MV-4-11 (cell line): ENCODE measurements around the gene MYOC.
"Not testable (repeated sequence)": the region's sequence is repeated elsewhere in the genome, so short reads cannot be mapped to it uniquely, and the experiment has no call there.

ENCODE experiments used
- DNase-seq: peaks from one replicate; lab custom pipeline; 2025; lab: John Stamatoyannopoulos, UW

MYOC gene

DNA sequence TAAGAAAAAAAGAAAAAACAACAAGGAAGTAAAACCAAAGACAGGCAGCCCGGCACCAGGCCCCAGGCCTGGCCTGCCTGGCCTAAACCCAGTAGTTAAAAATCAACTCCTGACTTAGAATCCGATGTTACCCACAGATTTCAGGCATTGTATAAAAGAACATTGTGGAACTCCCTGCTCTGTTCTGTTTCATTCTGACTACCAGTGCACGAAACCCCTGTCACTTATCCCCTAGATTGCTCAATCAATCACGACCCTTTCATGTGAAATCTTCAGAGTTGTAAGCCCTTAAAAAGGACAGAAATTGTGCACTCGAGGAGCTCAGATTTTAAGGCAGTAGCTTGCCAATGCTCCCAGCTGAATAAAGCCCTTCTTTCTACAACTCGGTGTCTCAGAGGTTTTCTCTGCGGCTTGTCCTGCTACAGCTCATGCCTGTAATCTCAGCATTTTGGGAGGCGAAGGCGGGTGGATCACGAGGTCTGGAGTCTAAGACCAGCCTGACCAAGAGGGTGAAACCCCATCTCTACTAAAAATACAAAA lies 46.0 kb downstream of the MYOC start:
- DNase-seq: peak; percentile 39

DNA sequence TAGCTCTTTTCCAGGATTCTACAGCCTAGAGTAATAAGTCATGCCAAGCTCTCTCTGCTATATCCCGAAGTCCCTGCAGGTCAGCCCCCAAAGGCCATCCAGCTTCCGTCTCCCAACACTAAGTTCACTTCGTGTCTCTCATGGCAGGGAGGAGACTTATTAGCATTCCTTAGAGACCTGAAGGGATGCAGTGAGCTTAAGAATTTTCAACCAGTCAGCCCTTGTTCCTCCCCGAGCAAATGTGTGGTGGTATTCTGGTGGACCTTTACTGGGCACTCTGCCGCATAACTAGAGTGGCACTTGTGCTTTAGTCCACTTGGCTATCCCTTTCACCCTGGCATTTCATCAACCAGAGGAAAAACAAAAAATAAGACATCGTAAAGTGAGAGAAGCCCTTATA lies 49.4 kb downstream of the MYOC start:
- DNase-seq: not testable (repeated sequence)

DNA sequence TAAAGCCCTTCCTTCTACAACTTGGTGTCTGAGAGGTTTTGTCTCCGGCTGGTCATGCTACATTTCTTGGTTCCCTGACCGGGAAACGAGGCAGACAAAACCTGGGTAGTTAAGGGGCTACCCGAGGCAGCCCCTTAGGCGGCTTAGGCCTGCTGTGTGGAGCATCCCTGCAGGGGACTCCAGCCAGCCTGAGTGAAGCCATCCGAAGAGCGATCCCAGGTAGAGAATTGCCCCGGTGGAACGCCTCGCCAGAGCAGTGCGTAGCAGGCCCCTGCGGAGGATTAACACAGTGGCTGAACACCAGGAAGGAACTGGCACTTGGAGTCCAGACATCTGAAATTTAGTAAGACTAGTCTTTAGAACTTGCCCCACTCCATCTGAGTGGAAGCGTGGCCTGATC lies 51.6 kb downstream of the MYOC start:
- DNase-seq: no peak

DNA sequence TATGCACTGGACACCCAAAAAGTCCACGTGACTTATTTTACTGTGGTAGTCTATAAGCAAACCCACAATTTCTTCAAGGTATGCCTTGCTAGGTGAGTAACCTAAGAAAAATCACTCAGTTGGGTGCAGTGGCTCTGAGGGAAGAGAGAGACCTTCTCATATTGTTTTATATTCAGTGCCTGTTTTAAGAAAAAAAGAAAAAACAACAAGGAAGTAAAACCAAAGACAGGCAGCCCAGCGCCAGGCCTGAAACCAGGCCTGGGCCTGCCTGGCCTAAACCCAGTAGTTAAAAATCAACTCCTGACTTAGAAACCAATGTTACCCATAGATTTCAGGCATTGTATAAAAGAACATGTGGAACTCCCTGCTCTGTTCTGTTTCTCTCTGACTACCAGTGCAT lies 52.2 kb downstream of the MYOC start:
- DNase-seq: not testable (repeated sequence)

DNA sequence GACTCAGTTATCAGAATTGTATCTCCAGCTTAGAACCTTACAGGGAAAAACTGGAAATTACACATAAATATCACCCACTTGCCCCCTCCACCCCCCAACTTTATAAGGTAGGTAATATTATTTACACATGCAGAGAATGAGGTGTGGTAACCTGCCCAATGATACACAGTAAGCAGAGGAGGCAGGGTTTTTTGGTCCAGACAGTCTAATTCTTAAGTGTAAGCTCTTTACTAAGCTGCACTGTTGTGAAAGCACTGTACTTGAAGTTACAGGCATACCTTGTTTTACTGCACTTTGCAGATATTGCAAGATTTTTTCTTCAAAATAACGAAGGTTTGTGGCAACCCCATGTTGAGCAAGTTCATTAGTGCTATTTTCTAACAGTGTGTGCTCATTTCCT lies 55.3 kb downstream of the MYOC start:
- peak; percentile 25 for DNase-seq

DNA sequence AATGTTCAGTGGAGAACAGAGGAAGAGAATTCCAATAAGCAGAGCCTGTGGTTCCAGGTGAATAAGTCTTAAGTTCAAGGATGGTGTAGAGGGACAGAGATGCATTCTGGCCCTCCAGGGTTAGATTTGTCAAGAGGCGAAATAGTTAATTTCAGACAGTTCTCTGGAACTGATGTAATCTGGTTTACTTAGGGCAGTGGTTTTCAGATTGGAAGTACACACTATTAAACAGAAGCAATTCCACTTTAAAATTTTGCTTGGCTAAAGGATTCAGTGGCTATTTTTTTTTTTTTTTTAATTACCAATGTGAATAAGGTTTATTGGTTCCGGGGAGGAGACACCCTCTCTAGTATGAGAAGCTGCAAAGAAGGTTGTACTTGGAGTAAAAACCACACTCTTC lies 55.8 kb downstream of the MYOC start:
- DNase-seq: no peak

DNA sequence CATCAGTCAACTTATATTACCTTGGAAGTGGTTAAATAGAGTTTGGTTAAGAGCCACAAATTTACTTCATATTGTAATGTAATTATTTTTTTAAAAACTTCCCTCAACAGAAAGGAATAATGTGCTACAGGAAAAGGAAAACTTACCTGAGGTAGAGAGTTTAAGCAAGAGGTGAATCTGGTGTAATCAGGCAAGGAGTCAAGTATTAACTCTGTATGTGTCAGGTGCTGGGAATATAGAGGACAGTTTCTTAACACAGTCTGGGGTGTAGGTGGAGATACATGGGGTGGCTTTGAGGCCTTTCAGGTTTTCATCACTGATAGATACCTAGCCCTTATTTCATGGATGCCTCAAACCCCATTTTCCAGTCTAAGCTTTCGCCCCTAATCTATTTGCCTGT lies 56.4 kb downstream of the MYOC start:
- no peak for DNase-seq

DNA sequence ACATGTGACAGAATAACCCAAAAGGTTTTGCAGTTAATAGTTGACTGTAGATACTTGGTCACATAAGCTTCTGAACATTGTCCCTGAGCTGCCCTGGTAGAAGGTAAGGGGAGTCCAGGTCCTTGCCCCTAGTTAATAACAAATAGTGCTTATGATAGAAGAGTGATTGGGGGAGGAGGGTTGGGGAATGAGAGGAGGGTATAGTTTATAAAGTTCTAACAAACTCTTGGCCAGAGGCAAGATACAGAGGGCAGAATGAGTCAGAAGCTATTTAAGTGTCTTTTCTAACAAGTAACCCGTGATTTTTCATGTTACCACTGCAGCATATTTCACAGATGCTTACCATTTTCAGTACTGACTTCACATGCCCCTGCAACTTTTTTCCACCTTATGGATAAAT lies 57.2 kb downstream of the MYOC start:
- DNase-seq: no peak

DNA sequence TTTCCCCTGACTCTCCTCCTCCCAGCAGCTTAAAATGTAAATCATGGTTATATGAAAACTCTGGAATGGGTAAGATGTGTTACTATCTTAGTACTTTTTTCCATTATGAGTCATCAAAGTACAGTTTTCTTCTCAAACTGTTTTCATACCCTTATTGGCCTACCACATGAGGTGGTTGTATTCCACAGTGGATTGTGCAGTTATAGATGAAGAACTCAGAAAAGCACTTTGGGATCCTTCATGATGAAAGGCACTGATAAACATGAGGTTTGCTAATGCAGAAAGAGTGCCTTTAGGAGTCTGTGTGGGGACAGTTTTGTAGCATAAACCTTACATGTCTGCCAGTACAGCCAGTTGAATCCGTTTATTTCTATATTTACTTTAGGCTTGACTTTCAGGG lies 62.5 kb downstream of the MYOC start:
- DNase-seq: no peak

DNA sequence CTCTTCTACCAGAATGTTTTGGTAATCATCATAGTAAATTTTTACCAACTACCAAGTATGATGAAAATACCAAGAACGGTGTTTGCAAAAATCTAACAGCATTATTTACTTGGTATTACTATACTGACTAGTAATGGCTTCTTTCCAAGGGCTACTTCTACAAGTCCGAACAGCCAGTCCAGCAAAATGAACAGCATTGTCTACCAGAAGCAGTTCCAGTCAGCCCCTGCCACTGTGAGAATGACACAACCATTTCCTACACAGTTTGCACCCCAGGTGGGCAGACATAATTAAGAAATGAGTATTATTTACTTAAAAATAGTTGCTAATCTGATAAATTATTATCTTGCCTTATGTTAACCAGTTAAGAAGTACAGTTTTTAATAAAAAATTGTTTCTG lies 64.3 kb downstream of the MYOC start:
- DNase-seq: no peak

DNA sequence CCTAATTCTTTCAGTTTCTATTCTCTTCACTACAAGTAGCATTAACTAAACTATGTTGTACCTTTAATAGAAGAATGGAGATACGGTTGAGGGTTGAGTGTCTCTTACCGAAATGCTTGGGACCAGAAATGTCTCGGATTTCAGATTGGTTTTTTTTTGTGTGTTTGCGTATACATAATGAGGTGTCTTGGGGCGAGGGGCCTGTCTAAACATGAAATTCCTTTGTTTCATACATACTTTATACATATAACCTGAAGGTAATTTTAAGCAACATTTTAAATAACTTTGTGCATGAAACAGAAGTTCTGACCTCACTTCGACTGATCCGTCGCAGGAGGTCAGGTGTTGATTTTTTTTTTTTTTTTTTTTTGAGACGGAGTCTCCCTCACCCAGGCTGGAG lies 66.8 kb downstream of the MYOC start:
- DNase-seq: no peak
